GM18873 (cell line): ENCODE results near the gene FAM219B.

Source experiments
- ATAC-seq: cut with Tn5 transposase; IDR thresholded peaks from one replicate; pipeline ENCODE4 v1.9.1; 2021; ENCODE audit warnings: mild to moderate bottlenecking, moderate library complexity, moderate number of reproducible peaks; ENCODE audit not compliant: unreplicated experiment, low FRiP score

The FAM219B gene

DNA sequence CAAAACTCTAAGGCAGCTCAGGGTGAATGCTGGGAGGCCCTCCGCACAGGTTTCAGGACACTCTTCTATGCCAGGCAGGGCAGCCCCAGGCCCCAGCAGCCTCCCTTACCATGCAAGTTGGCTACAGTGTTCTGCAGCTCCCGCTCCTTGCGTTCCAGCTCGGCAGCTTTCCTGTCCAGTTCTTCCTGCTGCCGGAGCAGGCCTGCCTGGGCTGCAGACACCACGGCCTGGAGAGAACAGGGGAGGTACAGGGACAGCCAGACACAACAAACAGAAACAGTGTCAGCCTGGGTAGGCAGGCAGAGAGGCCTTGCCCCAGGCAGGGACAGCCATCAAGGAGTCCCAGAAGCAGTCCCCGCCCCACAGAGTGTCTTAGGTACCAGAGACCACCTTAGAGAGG is 54.7 kb downstream of the FAM219B start:
- ATAC-seq = no peak

DNA sequence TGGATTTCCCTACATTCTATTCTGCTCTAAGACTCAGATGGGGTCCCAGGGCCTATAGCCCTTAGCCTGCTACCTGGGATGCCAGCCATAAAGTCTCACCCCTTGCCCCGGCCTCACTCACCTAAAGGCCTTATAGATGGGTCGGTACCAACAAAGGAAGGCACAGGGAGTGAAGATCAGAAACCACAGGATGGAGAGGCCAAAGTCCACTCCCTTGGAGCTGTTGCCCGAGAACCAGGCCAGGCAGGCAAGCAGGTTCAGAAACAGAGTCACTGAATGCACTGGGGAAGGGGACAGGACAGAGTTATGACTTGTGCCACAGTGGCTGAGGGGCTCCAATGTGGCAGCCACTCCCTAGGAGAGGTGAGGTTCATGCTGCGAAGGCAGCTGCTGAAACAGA is 56.3 kb downstream of the FAM219B start:
- ATAC-seq = no peak
